Choroid plexus epithelial cell (primary cell): ENCODE measurements around the gene FGF19.

Experiments
- DNase-seq: peaks from one replicate; pipeline ENCODE4 v3.0.0-alpha.2; 2010; ENCODE audit warnings: low read depth
- H3K4me3 ChIP-seq: 2 replicates; pipeline ENCODE4 v1.5.1; 2011; ENCODE audit warnings: low read depth, mild to moderate bottlenecking, control low read depth, low read length, moderate library complexity
- TF ChIP-seq, protein P1 (sequence below): conservative IDR thresholded peaks from 2 replicates; pipeline ENCODE4 v1.5.1; 2011; ENCODE audit warnings: low read depth, mild to moderate bottlenecking, control low read depth, inconsistent platforms, low read length, moderate library complexity

FGF19 gene

DNA sequence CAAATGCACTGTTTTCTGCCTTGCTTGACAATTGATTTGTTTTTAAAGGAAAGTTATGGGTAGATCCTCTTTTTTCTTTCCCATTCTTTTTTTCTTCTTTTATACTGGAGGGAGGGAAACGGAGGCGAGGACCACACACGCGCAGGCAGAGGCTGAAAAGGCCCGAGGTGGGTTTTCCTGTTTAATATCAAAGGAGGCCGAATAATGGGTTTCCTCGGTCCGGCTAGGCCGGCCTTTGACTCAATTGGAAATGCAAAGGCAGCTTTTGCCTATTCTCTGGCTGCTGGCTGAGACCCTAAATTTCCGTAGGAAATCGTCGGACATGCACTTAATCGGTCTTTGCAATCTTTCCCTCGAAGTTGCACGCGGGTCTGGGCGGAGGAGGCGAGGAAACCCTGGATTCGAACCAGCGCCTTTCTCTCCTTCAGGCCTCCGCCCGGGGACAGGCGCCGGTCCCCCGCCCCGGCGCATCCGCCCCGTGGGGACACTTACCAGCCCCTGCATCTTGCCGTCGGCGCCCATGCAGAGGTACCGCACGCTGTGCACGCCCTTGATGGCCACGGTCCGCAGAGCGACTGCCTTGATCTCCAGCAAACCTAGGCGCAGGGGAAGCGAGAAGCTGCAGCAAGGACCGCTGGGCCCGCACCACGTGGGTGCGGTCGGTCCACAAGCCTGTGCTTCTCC, 911 bp downstream of the FGF19 start:
- H3K4me3 ChIP-seq = no peak overlapping the region
- no peak for DNase-seq
- TF ChIP-seq, protein P1, sequence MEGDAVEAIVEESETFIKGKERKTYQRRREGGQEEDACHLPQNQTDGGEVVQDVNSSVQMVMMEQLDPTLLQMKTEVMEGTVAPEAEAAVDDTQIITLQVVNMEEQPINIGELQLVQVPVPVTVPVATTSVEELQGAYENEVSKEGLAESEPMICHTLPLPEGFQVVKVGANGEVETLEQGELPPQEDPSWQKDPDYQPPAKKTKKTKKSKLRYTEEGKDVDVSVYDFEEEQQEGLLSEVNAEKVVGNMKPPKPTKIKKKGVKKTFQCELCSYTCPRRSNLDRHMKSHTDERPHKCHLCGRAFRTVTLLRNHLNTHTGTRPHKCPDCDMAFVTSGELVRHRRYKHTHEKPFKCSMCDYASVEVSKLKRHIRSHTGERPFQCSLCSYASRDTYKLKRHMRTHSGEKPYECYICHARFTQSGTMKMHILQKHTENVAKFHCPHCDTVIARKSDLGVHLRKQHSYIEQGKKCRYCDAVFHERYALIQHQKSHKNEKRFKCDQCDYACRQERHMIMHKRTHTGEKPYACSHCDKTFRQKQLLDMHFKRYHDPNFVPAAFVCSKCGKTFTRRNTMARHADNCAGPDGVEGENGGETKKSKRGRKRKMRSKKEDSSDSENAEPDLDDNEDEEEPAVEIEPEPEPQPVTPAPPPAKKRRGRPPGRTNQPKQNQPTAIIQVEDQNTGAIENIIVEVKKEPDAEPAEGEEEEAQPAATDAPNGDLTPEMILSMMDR = no peak

DNA sequence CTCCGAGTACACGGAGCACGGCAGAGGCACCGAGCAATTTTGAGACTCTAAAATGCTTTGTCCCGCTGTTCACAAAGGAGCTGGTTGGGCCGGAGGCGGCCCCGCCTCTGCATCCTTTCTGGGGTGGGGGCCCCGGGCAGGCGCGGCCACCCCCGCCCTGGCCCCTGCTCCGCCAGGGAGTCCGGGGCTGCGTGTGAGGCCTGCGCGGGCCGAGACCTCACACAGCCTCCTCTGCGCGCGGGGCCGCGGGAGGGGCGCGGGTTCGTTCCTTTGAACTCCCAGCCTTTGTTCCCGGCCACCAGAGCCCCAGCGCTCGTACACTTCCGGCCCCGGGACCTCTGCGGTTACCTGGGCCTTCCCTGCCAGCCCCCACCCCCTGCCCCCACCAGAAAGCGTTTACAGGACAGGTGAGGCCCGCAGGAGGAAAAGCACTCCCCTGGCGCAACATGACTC, 1.6 kb downstream of the FGF19 start:
- H3K4me3 ChIP-seq = no peak overlapping the region
- TF ChIP-seq, protein P1 = no peak
- no peak for DNase-seq

DNA sequence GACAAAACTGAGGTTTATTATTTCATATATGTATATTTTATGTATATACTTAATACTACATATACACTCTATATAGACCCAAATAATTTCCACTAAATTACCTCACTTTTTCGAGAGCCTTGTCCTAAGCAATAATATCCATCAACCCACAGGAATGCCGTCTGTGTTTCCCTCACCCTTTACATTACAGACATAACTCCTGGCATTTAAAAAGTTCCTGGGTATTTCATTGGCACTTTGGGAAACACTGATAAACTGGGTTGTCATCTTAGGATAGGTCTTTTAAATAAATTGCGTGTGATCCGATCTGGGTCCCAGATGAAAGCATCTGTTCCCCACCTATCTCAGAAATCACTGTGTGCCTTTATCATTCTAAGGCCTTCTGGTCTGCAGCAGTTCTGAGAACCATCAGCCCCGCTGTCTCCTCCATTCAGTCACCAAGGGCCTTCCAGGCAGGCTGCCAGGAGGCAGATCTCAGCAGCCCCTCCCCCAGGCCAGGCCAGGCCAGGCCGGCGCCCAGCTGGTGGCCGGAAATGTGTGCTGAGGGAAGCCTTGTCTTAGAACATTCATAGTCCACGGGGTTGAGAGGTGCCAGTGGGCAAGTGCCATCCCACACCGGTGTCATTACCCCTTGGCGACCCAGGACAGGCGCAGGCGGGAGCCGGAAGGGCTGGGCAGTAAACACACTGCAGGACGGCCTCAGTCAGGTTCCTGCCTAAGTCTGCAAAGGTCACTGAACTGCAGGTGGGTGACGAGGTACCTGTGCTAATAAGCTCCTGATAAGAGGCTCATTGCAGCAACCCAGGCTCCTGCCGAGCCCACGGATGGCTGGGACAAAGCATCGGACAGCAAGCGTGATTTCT, 3.3 kb downstream of the FGF19 start:
- TF ChIP-seq, protein P1 = no peak
- no peak overlapping the region for H3K4me3 ChIP-seq
- DNase-seq = peak; percentile 77

DNA sequence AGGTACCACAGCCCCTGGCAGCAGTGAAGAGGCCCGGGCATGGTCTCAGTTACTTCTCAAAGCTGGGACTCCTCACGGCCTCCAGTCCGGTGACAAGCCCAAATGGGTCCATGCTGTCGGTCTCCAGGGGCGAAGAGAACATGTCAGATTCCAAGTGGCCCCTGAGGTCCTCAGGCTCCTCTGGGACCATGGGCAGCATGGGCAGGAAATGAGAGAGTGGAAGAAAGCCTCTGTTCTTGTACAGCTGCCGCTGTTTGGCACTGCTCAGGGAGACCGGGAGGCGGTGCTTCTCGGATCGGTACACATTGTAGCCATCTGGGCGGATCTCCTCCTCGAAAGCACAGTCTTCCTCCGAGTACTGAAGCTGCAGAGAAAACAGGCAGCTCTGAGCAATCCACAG, 4.6 kb downstream of the FGF19 start:
- no peak overlapping the region for H3K4me3 ChIP-seq
- DNase-seq = peak; percentile 27
- TF ChIP-seq, protein P1 = no peak

DNA sequence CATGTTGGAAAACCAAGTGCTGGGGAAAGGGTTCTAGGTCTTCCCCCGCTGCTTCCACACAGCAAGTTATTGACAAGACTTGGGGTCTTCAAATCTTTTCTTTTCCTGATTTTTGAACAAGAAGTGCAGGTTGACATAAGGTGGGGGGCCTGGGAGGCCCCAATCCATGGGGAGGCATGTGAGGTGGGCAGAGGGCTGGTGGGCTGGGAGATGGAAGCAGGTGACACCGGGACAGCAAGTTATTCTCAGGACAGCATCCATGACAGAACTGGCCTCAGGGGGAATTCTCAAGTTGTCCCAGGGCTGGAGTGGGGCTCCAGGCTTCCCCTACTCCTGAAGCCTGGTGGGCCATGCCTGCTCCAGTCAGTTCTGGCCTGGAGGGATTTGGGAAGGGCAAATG, 5.5 kb downstream of the FGF19 start:
- TF ChIP-seq, protein P1 = no peak
- H3K4me3 ChIP-seq = no peak overlapping the region
- DNase-seq = no peak

DNA sequence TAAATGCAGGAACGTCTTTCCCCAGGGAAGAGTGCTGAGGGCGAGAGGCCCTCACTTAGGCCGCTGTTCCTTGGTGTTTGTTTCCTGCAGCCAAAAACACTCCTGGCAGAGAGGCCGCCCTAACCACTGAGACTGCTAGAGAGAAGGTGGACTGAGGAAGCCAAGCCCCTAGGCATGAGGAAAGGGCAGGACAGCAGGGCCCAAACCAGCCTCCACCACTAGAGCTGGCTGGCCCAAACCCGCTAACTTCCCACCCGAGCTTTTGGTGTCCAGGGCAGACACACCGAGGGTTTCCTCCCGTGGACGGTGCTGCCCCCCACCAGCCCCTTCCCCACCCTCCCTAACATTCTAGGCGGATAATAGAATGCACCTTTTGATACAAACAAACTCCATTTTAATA, 6.0 kb downstream of the FGF19 start:
- no peak for DNase-seq
- TF ChIP-seq, protein P1 = no peak
- no peak overlapping the region for H3K4me3 ChIP-seq
